ENCODE data around the gene CFAP299.
A peak's percentile ranks its signal among the peaks of the same experiment; 100 is the strongest.

Gene CFAP299

GRCh38 chr4:80452768-80453167, 117.2 kb downstream of the CFAP299 start:
- no peak for DNase-seq

- DNase-seq = no peak
Observed at GRCh38 chr4:80454040-80454439, 118.5 kb downstream of the CFAP299 start.

- no peak for DNase-seq
Observed at GRCh38 chr4:80454556-80454955, 119.0 kb downstream of the CFAP299 start.

DNA sequence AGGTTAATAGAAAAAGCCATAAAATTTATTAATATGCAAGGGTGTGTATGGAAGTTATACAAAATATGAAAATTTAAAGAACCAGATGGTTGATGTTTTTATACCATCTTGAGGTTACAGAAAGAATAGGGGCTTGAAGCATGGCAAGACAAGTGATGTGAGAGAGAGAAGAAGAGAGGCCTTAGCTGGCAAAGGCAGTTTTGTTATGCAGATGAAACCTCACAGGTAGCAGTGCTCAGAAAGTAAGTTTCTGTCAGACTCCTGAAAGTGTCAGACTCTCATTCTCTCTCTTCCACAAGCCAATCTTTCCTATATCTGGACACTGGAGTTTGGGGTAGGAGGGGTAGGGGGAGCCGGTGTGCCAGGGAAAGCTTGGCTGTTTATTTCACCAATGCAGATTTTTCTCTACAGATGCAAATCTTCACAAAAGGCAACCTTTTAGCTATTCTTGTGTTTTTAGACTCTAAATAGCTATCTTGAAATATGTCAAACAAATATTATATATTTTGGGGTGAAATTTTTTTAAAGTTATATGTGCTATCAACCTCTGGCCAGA, 124.5 kb downstream of the CFAP299 start:
- DNase-seq = no peak

GRCh38 chr4:80461412-80461811, 125.9 kb downstream of the CFAP299 start:
- no peak for DNase-seq

DNA sequence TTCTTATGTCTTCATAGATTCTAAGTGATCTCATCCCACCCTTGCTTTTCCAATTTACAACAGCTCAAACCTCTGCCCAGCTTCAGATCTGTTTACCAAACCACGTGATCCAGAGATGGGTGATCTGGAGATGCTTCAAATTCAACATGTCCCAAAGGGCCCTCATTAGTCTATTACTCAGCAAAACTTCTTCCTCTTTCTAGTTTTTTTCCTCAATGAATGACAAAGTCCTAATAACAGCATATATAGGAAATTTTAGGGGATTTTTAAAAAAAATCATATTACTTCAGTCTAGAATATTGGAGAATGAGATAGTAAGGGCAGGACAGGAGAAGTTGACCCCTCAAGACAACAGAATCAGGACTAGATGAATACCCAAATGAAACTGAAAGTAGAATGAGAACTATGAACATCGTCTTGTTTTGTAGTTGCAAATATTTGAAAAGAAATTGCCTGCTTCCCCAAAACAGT, 127.1 kb downstream of the CFAP299 start:
- DNase-seq = peak; percentile 62 to 75

DNA sequence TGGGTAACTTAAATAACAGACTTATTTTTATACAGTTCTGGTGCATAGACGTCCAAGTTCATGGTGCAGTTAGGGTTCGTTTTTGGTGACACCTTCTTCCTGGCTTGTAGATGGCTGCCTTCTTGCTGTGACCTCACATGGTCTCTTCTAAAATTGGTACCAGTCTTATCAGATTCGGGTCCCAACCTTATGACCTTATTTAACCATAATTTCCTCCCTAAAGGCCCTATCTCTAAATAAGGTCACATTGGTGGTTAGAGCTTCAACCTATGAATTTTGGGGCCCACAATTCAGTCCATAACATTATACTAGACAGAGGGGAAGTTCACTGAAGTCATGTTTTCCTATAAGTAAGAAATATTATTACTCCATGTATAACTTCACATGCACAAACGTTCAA, 128.0 kb downstream of the CFAP299 start:
- no peak for DNase-seq

- no peak for DNase-seq
Observed at GRCh38 chr4:80465238-80465637, 129.7 kb downstream of the CFAP299 start.

DNA sequence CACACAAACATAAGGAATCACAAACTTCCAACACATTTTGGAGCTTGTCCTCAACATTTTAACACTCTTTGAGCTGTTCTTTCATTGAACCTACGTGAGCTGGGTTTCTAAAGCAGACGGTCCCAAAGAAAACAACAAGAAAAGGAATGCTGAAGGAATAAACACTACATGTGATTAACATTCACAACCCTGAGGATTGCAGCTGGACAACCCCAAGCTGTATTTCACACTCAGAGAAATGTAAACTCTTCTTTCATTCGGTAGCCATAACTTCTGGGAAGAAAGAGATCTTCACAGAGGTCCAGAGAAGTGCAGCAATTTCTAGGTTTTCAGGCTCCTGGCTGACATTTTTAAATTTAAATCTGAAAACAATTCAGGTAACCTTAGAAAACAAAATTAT, 130.2 kb downstream of the CFAP299 start:
- no peak for DNase-seq

DNA sequence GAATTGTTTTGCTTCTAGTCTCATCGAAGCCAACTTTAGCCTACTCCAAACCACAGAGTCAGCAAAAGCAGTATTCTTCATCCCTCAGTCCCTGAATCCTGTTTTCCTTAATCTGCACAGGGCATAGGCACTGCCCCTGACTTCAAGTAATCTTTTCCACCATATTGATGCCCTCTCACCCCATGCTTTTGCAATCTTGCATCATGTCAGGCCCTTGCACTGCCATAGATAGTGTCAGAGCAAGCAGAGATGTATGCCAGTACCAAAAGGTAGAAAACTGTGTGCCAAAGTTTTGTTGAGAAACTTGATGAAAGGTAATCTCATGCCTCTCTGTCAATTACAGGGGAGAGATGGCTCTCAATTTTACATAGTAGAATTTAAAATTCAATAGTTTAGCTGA, 131.1 kb downstream of the CFAP299 start:
- DNase-seq = no peak

DNA sequence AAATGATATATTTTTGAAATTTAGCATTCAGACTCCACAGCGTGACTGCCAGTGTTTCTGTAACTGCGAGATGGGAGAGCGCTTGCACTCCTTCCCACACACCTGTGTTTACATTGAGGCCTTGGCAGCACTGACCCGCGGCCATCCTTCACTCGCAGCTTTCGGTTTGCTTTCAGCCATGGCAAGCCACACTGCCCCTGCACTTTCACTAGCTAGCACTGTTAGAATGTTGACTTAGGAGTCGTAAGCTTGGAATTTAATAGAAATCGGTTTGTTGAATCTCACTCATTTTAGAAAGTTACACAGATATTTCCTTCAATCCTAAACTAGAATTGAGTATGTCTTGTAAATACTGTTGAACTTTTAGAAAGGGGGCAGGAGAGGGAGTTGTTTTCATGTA, 136.2 kb downstream of the CFAP299 start:
- DNase-seq = no peak

GRCh38 chr4:80475236-80475635, 139.7 kb downstream of the CFAP299 start:
- DNase-seq = no peak

- DNase-seq = no peak
Observed at GRCh38 chr4:80475798-80476197, 140.3 kb downstream of the CFAP299 start.

DNA sequence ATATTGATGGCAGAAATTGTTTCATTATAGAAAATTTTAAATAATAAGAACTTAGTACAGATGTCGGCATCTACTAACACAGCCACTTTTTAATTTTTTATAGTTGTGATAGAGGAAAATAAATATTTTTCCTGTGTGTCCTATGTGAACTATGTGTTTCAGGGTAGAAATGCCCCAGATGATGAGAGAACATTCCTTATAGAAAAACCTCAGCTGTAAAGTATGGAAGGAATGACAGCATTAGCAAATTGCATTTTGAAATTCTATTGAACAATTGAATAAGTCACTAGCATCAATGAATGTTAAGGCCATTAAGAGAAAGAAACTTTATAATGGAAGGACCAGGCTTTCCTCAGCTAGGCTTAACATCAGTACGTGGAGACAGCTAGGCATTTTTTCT, 149.2 kb downstream of the CFAP299 start:
- DNase-seq = no peak

- DNase-seq = no peak
Observed at GRCh38 chr4:80486603-80487002, 151.1 kb downstream of the CFAP299 start.

DNA sequence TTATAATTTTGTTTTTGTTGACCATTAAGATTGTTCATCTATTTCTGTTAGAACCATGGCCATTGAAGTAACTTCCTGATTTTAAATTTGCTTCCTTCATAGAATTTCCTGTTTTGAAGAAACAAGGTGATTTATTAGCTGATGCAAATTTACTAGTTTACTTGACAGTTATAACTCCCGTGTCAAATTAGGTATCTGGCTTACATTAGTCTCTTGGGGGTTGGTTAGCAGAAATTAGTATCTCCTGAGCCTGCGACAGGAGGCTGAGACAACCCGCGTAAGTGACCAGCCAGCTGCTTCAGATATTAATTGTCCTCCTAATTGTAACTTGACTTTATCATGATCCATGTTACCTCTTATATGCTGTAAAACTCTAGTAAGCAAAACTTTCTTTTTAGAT, 154.3 kb downstream of the CFAP299 start:
- no peak for DNase-seq

DNA sequence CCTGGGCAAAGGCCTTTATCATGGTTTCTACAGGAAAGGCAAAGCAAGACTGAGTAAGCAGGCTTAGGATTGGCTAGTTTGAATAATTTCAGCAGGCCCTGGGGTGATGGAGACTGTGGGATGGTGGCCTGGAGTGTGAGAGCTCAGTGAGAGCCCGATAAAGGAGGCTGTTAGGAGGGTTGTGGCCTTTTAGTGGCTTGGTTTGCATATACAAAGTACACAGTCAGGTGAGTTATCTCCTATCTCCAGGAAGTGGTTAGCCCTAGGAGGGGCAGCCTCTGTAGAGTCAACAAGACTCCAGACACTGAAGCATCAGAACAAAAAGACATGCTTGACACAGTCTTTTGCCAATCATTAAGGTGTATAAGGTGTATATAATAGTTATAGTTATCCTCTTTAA, 157.2 kb downstream of the CFAP299 start:
- DNase-seq = no peak

DNA sequence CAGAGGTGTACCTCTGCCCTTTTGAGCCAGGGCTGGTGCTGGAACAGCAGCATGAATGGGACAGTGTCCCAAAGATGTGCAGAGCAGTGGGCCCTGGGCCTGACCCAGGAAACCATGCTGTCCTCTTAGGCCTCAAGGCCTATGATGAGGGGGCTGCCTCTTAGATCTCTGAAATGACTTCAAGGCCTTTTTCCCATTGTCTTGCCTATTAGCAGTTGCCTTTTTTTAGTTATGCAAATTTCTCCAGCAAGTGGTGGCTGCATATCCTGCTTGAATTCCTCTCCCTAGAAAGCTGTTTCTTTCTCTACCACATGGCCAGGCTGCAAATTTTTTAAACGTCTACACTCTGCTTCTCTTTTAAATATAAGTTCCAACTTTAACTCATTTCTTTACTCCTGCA, 160.3 kb downstream of the CFAP299 start:
- no peak for DNase-seq

- no peak for DNase-seq
Observed at GRCh38 chr4:80498725-80499124, 163.2 kb downstream of the CFAP299 start.

DNA sequence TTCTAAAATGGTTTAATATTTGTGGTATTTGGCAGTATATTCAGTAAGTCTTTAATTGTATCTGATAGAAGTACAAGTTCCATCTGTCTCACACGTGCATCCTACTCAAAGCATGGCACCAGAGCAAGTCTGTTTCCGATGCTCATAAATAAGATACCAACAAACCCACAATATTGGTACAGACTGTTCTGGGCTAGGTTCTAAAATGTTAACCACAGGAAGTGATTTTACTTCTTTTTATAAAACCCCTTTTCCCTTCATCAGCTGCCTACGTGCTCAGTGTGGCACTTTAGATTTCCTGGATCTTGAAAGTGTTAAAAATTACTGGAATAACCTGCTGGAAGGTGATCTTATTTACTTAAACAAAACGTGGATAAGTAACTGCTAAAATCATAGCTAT, 165.1 kb downstream of the CFAP299 start:
- no peak for DNase-seq

DNA sequence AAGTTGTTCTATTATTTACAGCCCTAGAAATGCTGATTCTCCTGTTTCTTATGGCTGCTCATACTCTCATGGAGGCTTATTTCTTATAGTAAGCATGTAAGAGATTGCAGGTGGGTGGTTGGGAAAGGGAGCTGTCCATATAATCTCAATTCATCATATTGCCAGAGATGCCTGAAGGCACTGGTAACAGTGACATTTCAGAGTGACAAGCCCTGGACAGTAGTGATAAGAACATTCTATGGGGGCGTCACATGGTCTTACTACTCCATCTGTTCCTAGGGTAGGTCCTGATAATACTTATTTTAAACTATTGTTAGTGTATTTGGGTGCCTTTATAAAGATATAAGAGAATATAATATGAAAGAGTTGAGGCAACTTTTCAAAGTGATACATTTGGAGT, 171.5 kb downstream of the CFAP299 start:
- no peak for DNase-seq

DNA sequence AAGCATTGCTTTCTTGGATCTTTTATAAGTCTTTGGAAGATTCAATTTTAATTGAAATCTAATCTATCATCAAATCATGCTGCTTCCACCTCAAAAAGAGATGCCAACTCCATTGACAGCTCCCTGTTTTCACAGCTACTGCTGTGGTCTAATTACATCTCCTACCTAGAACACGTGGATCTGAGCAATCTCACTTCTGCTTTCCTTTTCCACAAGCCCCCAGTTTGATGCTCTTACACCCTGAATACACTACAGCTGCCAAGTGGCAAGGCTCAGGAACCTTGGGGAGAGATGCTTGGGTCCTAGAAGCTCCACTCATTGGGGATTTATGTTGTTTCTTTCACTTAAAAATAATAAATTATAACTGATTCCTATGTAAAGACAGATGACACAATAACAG, 172.0 kb downstream of the CFAP299 start:
- DNase-seq = no peak

DNA sequence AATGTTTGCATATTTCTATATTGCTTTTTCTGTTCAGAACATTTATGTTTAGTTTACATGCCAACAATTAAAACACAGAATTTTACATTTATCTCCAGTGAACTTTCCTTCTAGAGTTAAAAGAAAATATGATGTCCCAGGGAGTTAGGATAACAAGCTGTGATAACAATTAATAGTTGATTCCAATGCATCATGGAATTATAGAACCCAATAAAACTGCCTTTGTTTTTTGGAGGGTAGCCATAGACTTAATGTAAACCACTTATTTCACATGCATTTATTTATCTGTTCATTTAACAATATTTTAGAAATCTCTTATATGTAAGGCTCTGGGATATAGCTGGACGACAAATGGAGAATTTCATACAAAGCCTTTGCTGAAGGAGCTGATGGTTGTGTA, 180.0 kb downstream of the CFAP299 start:
- DNase-seq = no peak

DNA sequence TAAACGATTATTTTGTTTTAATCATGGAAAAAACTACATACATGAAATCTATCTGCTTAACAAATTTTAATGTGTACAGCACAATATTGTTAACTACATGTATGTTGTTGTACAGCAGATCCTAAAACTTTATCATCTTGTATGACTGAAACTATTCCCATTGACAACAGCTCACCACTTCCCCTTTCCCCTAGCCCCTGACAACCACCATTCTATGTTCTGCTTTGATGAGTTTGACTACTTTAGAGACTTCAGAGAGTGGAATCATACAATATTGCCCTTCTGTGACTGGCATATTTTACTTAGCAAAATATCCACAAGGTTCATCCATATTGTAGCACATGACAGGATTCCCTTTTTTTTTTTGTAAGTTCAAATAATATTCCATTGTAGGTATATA, 185.9 kb downstream of the CFAP299 start:
- no peak for DNase-seq

DNA sequence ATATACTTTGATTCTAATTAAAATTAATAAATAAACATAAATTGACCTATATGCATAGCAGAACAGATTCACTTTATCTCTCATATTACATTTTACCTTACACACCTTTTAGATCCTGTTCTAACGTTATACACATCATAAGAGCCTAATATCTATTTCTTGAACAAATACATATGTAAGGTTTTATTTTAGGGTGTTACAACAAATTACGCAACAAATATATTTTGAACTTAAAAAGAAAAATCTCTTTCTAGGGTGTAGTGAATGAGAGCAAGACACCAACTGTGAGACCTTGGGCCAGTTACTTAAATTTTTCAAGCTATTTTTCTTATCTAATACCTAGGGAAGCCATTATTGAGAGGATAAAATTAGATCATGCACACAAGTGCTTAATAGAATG, 191.2 kb downstream of the CFAP299 start:
- no peak for DNase-seq

DNA sequence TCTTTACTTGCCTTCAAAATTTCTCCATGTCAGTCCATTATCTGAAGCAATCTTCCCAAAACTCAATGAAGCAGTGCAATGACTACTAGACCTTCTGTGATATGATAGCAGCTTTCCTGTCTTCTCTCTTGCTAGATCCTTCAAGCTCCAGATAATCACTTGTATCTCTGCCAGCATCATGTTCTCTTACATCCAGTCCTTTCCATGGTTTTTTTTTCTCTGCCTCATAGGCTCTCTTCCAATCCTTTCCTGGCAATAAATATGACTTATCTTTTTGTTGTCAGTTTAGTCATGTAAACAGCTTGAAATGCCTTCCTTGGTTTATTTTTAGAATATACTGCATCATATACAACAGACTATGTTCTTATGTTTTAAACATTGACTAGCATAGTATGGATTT, 193.5 kb downstream of the CFAP299 start:
- no peak for DNase-seq

Measured in inflammatory macrophage treated with lipopolysaccharide for 1 hour (primary cell).